Measurements from ENCODE around the gene GPR52.

- TF ChIP-seq GATA2 (IDR thresholded peaks at IDR 0.05; ENCODE audit: low read depth, low read length) (no peak), GATA3 (IDR thresholded peaks at IDR 0.05; ENCODE audit: low read depth, low read length) (no peak)
These were observed 19.0 kb upstream of the GPR52 start for GRCh38 chr1:174428739-174429138.

All from SH-SY5Y (cell line).